NCI-H748 treated with DMSO at 0.1 percent for 48 hours (cell line): ENCODE data around the gene CRNN.
A peak's percentile ranks its signal among the peaks of the same experiment; 100 is the strongest.

Source experiments
- DNase-seq: peaks from one replicate; lab custom pipeline; 2025; lab: John Stamatoyannopoulos, UW

The CRNN gene

GRCh38 chr1:152413909-152414308 lies at the start of gene CRNN:
CRNN (minus strand) TSS chr1:152414263; CDS start chr1:152412233, 2,030 bp downstream.
- DNase-seq, result no peak

GRCh38 chr1:152462636-152463035 lies 48.6 kb upstream of the CRNN start:
- no peak for DNase-seq

GRCh38 chr1:152461544-152461943 lies 47.5 kb upstream of the CRNN start:
- DNase-seq, result peak; percentile 49

GRCh38 chr1:152460529-152460899 lies 46.5 kb upstream of the CRNN start:
- DNase-seq, result no peak

GRCh38 chr1:152459596-152460528 lies 45.8 kb upstream of the CRNN start:
- DNase-seq, result no peak

- DNase-seq, result peak; percentile 9
These were observed 44.5 kb upstream of the CRNN start for GRCh38 chr1:152458384-152459185.

GRCh38 chr1:152457561-152457960 lies 43.5 kb upstream of the CRNN start:
- no peak for DNase-seq

GRCh38 chr1:152457071-152457470 lies 43.0 kb upstream of the CRNN start:
- no peak for DNase-seq

GRCh38 chr1:152451254-152451653 lies 37.2 kb upstream of the CRNN start:
- no peak for DNase-seq

GRCh38 chr1:152449661-152450060 lies 35.6 kb upstream of the CRNN start:
- no peak for DNase-seq

GRCh38 chr1:152448496-152448895 lies 34.4 kb upstream of the CRNN start:
- no peak for DNase-seq

GRCh38 chr1:152448095-152448494 lies 34.0 kb upstream of the CRNN start:
- no peak for DNase-seq

GRCh38 chr1:152447484-152447883 lies 33.4 kb upstream of the CRNN start:
- no peak for DNase-seq

GRCh38 chr1:152444045-152444444 lies 30.0 kb upstream of the CRNN start:
- no peak for DNase-seq

- DNase-seq, result no peak
These were observed 28.7 kb upstream of the CRNN start for GRCh38 chr1:152442765-152443164.

- no peak for DNase-seq
These were observed 28.2 kb upstream of the CRNN start for GRCh38 chr1:152442301-152442700.

- DNase-seq, result no peak
These were observed 27.7 kb upstream of the CRNN start for GRCh38 chr1:152441756-152442155.

- peak; percentile 13 for DNase-seq
These were observed 26.8 kb upstream of the CRNN start for GRCh38 chr1:152440635-152441471.

- no peak for DNase-seq
These were observed 22.8 kb upstream of the CRNN start for GRCh38 chr1:152436593-152437496.

- DNase-seq, result no peak
These were observed 13.4 kb upstream of the CRNN start for GRCh38 chr1:152427458-152427857.

- DNase-seq, result no peak
These were observed 12.7 kb upstream of the CRNN start for GRCh38 chr1:152426731-152427130.
